Measurements from ENCODE around the gene PTGR2. TPM values are rescaled to one million over a fixed set of nuclear protein-coding genes. Genes with fewer than 3 reads are reported as not detected.
A peak's percentile ranks its signal among the peaks of the same experiment; 100 is the strongest.

Gene PTGR2
- total RNA-seq (1 to 10 TPM; 1.3 to 1.4 TPM), total RNA-seq (1.2 reads per million in 2 donors)

DNA sequence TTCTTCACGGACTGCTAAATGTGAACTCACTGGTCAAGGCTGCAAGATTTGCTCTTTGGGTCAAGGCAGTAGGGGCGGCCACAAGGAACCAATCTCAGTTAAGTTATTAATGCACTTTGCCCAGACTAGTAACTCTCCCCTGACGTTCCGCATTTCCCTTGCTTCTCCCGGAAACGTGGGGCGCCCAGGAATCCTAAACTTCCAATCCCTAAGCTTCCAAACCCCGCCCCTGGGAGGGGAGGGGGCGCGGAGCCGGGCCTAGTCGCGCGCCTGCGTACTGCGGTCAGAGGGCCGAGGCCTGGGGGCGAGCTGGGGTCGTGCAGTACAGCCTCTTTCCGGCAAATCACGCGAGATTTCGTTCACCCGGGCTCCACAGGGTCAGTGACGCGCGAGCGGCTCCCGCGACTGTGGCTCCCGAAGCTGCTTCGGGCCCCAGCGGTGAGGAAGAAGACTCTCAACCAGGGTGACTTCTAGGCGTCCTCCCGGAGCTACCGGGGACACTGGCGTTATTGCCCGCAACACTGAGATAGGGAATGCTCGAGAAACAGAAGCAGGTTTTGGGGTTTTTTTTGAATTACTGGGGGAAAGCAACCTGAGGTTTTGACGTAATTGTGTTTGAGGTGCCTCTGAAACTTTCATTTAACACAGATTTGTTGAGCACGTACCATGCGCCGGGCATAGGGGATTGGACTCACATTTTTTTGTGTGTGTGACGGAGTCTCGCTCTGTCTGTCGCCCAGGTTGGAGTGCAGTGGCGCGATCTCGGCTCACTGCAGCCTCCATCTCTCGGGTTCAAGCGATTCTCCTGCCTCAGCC is at the start of gene PTGR2:
PTGR2 (plus strand) TSS at position 265 of the 816 bp plus-strand sequence. CDS start 7,032 bp downstream, outside the sequence.
- peak within 1 kb of the TSS; percentile 95 for H3K4me3 Mint-ChIP-seq
- peaks cover 2% of the 10 kb centered on the region for H3K36me3 Mint-ChIP-seq (ENCODE audit: low read depth)
- peaks cover 18% of the 10 kb centered on the region for H3K4me1 Mint-ChIP-seq
- DNase-seq (peak; percentile 85 to 87 (median 85)), ATAC-seq (peak; percentile 96)
- H3K9me3 ChIP-seq (ENCODE audit: control insufficient read depth, low read length, poor library complexity, severe bottlenecking): no peaks in the 10 kb centered on the region
- H3K27me3 Mint-ChIP-seq: no peaks in the 10 kb centered on the region
- H3K27ac Mint-ChIP-seq: peak within 1 kb of the TSS; percentile 98

DNA sequence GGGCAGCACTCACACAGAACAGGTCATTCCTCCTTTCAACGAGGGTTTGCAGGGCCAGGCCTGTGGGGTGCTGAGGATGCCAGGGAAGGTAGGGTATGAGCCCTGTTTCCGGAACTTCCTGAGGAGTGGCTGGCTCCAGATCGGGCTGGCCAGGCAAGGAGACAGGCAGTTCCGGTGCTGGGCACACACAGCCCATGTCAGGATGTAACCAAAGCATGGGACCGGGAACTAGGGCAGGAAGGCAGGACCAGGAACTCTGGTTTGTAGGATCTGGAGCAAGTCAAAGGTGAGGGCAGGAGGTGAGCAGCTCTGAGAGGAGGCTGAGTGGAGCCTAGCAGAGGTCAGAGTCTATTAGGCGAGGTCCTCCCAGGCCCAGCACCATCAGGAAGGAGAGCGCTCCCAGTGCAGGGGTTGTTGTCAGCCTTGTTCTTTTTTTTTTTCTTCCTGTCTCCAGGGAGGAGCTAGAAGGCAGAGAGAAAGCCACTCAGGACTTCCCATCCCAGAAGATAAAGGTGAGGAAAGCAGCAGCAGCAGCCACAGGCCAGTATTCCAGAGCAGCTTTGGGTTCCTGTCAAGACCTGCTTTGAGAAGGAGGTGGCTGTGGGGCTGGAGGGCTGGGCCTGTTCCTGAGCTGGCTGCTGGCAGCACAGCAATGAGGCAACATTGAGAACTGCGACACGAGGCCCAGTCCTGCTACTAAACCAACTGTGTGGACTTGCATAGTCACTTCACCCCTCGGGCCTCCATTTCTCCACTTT is 49.0 kb upstream of the PTGR2 start:
- ATAC-seq (no peak), DNase-seq (no peak)
- Mint-ChIP-seq H3K36me3 (ENCODE audit: low read depth) (no peaks in the 10 kb centered on the region), H3K4me3 (no peak overlapping the region), H3K27me3 (no peaks in the 10 kb centered on the region), H3K4me1 (no peaks in the 10 kb centered on the region), H3K27ac (peak overlapping the region; percentile 67)
- no peaks in the 10 kb centered on the region for H3K9me3 ChIP-seq (ENCODE audit: control insufficient read depth, low read length, poor library complexity, severe bottlenecking)

DNA sequence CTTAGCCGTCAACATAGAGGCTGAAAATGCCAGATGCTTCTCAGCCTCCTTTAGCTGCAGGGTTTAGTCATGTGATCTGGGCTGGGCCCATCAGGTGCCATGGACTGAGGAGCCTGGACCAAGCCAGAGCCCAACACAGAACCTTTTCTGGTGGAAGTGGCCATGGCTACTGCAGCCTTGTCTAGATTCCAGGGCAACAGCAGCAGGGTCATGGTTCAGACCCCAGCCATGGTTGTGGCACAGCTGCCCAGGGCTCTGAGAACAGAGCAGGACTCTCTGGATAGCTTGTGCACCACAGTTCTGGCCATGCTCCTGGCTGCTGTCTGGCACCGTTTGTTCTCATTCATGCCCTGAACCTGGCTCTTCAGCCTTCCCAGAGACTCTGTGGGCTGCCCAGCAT is 47.0 kb upstream of the PTGR2 start:
- H3K27me3 Mint-ChIP-seq: no peaks in the 10 kb centered on the region
- ATAC-seq (no peak), DNase-seq (no peak)
- H3K36me3 Mint-ChIP-seq (ENCODE audit: low read depth): no peaks in the 10 kb centered on the region
- no peaks in the 10 kb centered on the region for H3K4me1 Mint-ChIP-seq
- no peak overlapping the region for H3K27ac Mint-ChIP-seq
- H3K9me3 ChIP-seq (ENCODE audit: control insufficient read depth, low read length, poor library complexity, severe bottlenecking): no peaks in the 10 kb centered on the region
- no peak overlapping the region for H3K4me3 Mint-ChIP-seq

DNA sequence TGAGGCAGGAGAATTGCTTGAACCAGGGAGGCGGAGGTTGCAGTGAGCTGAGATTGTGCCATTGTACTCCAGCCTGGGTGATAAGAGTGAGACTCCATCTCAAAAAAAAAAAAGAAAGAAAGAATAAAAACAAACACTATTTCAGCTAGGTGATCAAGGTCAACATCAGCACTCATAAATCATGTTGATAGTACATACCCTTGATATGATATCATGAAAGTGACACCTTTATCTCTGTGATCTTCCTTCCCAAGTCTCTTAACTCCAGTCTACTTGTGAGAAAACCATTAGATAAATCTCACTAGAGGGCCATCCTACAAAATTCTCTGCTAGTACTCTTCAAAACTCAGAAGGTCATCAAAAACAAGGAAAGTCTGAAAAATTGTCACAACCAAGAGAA is 44.2 kb upstream of the PTGR2 start:
- no peaks in the 10 kb centered on the region for H3K9me3 ChIP-seq (ENCODE audit: control insufficient read depth, low read length, poor library complexity, severe bottlenecking)
- DNase-seq (no peak), ATAC-seq (no peak)
- no peak overlapping the region for H3K4me3 Mint-ChIP-seq
- peaks cover 15% of the 10 kb centered on the region for H3K27me3 Mint-ChIP-seq
- H3K36me3 Mint-ChIP-seq (ENCODE audit: low read depth): peaks cover 7% of the 10 kb centered on the region
- peaks cover 8% of the 10 kb centered on the region for H3K4me1 Mint-ChIP-seq
- H3K27ac Mint-ChIP-seq: no peak overlapping the region

DNA sequence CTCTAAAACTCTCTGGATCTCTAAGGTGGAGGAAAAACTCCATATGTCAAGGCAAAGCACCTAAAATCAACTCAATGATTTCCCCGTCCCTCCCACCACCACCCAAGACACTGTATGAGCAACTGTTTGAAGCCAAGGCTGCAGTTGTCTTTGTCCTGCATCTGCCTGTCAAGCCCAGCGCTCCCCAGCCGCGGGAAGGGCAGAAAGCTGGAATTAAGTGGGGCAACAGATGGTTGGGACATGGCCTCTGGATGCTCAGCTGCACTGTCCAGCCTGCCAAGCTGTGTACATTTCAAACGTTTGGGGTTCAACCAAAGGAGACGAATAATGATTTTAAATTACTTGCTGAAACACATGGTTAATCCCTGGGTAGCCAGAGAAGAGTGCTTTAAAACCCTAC is 42.2 kb upstream of the PTGR2 start:
- DNase-seq: no peak
- H3K9me3 ChIP-seq (ENCODE audit: control insufficient read depth, low read length, poor library complexity, severe bottlenecking): no peaks in the 10 kb centered on the region
- no peak overlapping the region for H3K4me3 Mint-ChIP-seq
- H3K36me3 Mint-ChIP-seq (ENCODE audit: low read depth): peaks cover 7% of the 10 kb centered on the region
- H3K4me1 Mint-ChIP-seq: peaks cover 9% of the 10 kb centered on the region
- no peak for ATAC-seq
- H3K27me3 Mint-ChIP-seq: peaks cover 15% of the 10 kb centered on the region
- no peak overlapping the region for H3K27ac Mint-ChIP-seq

DNA sequence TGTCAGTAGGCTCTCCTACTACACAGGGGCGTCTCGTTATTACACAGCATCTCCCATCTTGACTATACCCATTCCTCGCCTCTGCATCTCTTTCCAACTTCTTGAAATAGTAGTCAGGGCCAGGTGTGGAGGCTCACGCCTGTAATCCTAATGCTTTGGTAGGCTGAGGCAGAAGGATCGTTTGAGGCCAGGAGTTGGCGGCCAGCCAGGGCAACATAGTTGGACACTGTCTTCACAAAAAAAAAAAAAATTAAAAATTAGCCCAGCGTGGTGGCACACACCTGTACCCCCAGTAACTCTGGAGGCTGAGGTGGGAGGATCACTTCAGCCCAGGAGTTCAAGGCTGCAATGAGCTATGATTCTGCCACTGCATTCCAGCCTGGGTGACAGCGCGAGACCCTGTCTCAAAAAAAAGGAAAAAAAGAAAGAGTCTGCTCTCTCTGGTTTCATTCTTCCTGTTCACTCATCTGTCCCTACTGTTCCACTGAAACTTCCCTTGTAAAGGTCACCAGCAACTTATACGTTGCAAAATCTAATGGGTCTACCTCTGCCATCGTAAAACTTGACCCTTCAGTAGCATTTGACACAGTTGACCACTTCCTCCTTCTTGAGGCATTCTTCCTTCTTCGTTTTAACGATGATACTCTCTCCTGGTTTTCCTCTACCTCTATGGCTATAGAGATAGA is 41.0 kb upstream of the PTGR2 start:
- DNase-seq (no peak), ATAC-seq (no peak)
- peaks cover 10% of the 10 kb centered on the region for H3K4me1 Mint-ChIP-seq
- peaks cover 15% of the 10 kb centered on the region for H3K27me3 Mint-ChIP-seq
- H3K4me3 Mint-ChIP-seq: no peak overlapping the region
- peaks cover 7% of the 10 kb centered on the region for H3K36me3 Mint-ChIP-seq (ENCODE audit: low read depth)
- H3K9me3 ChIP-seq (ENCODE audit: control insufficient read depth, low read length, poor library complexity, severe bottlenecking): no peaks in the 10 kb centered on the region
- H3K27ac Mint-ChIP-seq: peak overlapping the region; percentile 54

DNA sequence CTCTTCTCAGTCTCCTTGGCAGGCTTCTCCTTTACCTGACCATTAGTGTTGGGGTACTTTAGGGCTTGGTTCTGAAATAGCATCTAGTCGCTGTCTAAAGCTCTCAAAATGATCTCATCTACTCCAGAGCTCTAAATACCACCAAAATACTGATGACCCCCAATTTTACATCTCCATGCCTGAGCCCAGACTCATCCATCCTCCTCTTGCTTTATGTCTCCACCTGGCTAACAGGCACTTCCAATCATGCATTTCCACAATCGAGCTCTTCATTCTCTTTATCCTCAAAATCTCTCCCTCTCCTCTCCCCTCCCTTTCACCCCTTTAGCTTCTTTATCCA is 40.5 kb upstream of the PTGR2 start:
- Mint-ChIP-seq H3K27me3 (peaks cover 15% of the 10 kb centered on the region), H3K36me3 (ENCODE audit: low read depth) (peaks cover 7% of the 10 kb centered on the region), H3K4me1 (peaks cover 10% of the 10 kb centered on the region), H3K27ac (peak overlapping the region; percentile 54), H3K4me3 (no peak overlapping the region)
- no peaks in the 10 kb centered on the region for H3K9me3 ChIP-seq (ENCODE audit: control insufficient read depth, low read length, poor library complexity, severe bottlenecking)
- ATAC-seq (no peak), DNase-seq (no peak)

DNA sequence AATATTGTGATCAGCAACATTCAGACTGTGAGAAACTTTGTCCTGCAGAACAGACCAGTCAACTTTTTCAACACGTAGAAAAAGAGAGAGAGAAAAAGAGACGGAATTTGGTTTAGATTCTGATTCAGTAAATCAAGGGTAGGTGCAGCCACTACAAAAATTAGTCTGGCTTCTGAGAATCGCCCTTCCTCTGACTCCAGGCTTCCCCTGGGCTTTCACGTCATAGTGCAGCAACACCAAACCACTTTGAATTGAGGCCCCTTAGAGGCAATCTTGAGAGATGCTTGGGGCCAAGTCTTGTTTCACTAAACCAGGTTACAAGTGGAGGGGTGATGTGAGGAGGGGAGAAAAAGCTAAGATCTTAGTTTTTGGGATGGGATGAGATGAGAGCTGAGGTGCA is 37.5 kb upstream of the PTGR2 start:
- Mint-ChIP-seq H3K4me1 (peaks cover 10% of the 10 kb centered on the region), H3K27ac (peak overlapping the region; percentile 54), H3K27me3 (peaks cover 15% of the 10 kb centered on the region), H3K4me3 (no peak overlapping the region), H3K36me3 (ENCODE audit: low read depth) (peaks cover 7% of the 10 kb centered on the region)
- no peak for ATAC-seq
- H3K9me3 ChIP-seq (ENCODE audit: control insufficient read depth, low read length, poor library complexity, severe bottlenecking): no peaks in the 10 kb centered on the region
- DNase-seq: no peak

DNA sequence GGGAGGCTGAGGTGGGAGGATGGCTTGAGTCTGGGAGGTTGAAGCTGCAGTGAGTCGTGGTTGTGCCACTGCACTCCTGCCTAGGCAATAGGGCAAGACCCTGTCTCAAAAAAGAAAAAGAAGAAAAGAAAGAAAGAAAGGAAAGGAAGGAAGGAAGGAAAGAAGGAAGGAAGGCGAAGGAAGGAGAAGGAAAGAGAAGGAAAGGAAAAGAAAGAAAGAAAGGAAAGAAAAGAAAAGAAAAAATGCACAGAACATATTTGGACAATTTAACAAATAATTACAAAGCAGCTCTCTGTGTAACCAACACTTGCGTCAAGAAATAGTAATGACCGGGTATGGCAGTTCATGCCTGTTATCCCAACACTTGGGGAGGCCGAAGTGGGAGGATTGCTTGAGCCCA is 35.8 kb upstream of the PTGR2 start:
- ATAC-seq (no peak), DNase-seq (no peak)
- peaks cover 7% of the 10 kb centered on the region for H3K27me3 Mint-ChIP-seq
- H3K4me3 Mint-ChIP-seq: no peak overlapping the region
- H3K4me1 Mint-ChIP-seq: peaks cover 8% of the 10 kb centered on the region
- H3K27ac Mint-ChIP-seq: peak overlapping the region; percentile 75
- no peaks in the 10 kb centered on the region for H3K9me3 ChIP-seq (ENCODE audit: control insufficient read depth, low read length, poor library complexity, severe bottlenecking)
- H3K36me3 Mint-ChIP-seq (ENCODE audit: low read depth): peaks cover 6% of the 10 kb centered on the region

DNA sequence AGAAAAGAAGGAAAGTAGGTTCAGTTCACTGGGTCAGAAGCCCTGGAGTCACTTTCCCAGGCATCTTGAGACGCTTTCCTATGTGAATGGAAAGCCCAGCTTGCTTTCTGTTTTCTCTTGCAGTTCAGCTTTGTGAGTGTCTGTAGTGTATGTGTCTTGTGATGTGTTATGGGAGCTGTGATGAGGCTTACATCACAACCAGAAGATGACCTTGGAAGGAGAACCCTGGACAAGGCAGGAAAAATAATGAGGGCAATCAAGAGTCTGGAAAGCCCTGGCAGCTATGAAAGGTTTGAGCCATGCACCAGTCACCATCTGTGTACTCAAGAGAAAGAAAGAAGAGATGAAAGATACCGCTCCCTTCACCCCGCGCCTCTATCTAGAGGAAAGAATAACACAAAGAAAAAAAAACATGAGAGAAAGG is 35.2 kb upstream of the PTGR2 start:
- ATAC-seq (no peak), DNase-seq (no peak)
- Mint-ChIP-seq H3K27ac (peak overlapping the region; percentile 75), H3K36me3 (ENCODE audit: low read depth) (peaks cover under 1% of the 10 kb centered on the region), H3K4me3 (no peak overlapping the region), H3K27me3 (peaks cover 2% of the 10 kb centered on the region), H3K4me1 (peaks cover 3% of the 10 kb centered on the region)
- no peaks in the 10 kb centered on the region for H3K9me3 ChIP-seq (ENCODE audit: control insufficient read depth, low read length, poor library complexity, severe bottlenecking)

DNA sequence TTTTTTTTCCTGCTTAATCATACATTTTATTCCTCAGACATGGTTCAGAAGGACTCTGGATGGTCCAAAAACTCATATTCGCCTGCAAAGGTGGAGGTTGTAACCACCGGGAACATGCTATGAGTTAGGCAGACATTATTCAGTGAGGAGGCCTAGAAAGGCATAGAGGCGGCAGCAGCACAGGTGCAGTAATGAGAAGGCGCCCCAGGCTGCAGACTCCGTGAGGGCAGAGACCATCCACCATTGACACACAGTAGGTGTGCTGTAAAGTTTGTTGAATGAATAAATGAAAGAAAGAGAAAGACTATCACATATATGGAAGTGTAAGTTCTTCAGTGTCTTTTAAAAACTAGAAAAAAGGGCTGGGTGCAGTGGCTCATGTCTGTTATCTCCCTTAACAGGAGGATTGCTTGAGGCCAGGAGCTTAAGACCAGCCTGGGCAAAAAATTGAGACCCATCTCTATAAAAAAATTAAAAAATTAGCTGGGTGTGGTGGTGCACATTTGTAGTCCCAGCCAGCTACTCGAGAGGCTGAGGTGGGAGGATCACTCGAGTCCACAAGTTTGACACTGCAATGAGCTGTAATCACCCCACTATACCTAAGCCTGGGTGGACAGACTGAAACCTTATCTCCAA is 34.5 kb upstream of the PTGR2 start:
- no peaks in the 10 kb centered on the region for H3K27me3 Mint-ChIP-seq
- H3K4me1 Mint-ChIP-seq: peaks cover 2% of the 10 kb centered on the region
- H3K4me3 Mint-ChIP-seq: no peak overlapping the region

DNA sequence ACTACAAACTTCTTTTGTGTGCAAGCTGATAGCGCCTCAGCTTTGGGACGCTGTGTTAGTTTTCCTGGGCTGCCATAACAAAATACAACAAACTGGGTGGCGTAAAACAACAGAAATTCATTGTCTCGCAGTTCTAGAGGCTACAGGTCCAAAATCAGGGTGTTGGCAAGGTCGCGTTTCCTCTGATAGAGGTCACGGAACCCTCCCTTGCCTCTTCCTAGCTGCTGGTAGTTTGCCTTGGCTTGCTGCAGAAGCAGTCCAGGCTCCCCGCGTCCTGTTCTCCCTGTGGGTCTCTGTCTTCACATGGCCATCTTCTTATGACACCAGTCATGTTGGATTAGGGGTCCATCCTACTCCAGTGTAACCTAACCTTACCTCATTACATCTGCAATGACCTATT is 32.8 kb upstream of the PTGR2 start:
- no peaks in the 10 kb centered on the region for H3K27me3 Mint-ChIP-seq
- no peak overlapping the region for H3K4me3 Mint-ChIP-seq
- H3K9me3 ChIP-seq (ENCODE audit: control insufficient read depth, low read length, poor library complexity, severe bottlenecking): no peaks in the 10 kb centered on the region
- no peak overlapping the region for H3K27ac Mint-ChIP-seq
- H3K4me1 Mint-ChIP-seq: peaks cover 2% of the 10 kb centered on the region
- DNase-seq: no peak
- no peaks in the 10 kb centered on the region for H3K36me3 Mint-ChIP-seq (ENCODE audit: low read depth)
- ATAC-seq: no peak

More for the DNA sequence above, 34.5 kb upstream of the PTGR2 start:
- Mint-ChIP-seq H3K27ac (peak overlapping the region; percentile 9), H3K36me3 (ENCODE audit: low read depth) (no peaks in the 10 kb centered on the region)
- no peaks in the 10 kb centered on the region for H3K9me3 ChIP-seq (ENCODE audit: control insufficient read depth, low read length, poor library complexity, severe bottlenecking)
- ATAC-seq (no peak), DNase-seq (no peak)

DNA sequence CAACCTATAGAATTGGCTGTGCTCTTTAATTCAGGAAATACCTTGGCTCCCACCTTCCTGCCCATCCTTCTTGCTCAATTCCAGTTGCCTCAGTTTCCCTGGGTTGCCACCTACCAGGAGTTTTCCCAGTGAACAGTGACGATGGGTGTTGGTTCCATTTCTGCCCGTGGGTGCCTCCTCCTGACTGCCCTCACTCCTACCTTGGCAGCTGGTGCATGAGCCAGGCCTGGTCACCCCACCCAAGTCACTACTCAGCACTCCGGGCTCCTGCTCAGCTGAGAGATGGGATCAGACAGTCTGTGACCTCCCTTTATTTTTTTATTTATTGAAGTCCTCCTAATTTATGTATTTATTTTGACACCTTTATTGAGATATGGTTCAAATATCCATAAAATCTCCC is 31.0 kb upstream of the PTGR2 start:
- ATAC-seq (no peak), DNase-seq (no peak)
- Mint-ChIP-seq H3K4me3 (no peak overlapping the region), H3K36me3 (ENCODE audit: low read depth) (no peaks in the 10 kb centered on the region), H3K27me3 (no peaks in the 10 kb centered on the region), H3K4me1 (peaks cover 2% of the 10 kb centered on the region), H3K27ac (no peak overlapping the region)
- no peaks in the 10 kb centered on the region for H3K9me3 ChIP-seq (ENCODE audit: control insufficient read depth, low read length, poor library complexity, severe bottlenecking)

Data from T-helper 17 cell (primary cell).